GM21515 (cell line): ENCODE results near the gene MGST2.
"Not testable (repeated sequence)": the region's sequence is repeated elsewhere in the genome, so short reads cannot be mapped to it uniquely, and the experiment has no call there.

Experiments
- ATAC-seq: cut with Tn5 transposase; IDR thresholded peaks from one replicate; pipeline ENCODE4 v1.9.1; 2021; ENCODE audit not compliant: unreplicated experiment

MGST2 gene

GRCh38 chr4:139698167-139698925 is 32.7 kb downstream of the MGST2 start:
- not testable (repeated sequence) for ATAC-seq

GRCh38 chr4:139700568-139700967 is 34.9 kb downstream of the MGST2 start:
- ATAC-seq, result no peak

- no peak for ATAC-seq
Measured at GRCh38 chr4:139704915-139705485, 39.4 kb downstream of the MGST2 start.

- ATAC-seq, result no peak
Measured at GRCh38 chr4:139709660-139710059, 44.0 kb downstream of the MGST2 start.

GRCh38 chr4:139710073-139710472 is 44.5 kb downstream of the MGST2 start:
- no peak for ATAC-seq

- ATAC-seq, result no peak
Measured at GRCh38 chr4:139711461-139711860, 45.8 kb downstream of the MGST2 start.

GRCh38 chr4:139712882-139713281 is 47.3 kb downstream of the MGST2 start:
- ATAC-seq, result no peak

GRCh38 chr4:139715746-139716391 is 50.2 kb downstream of the MGST2 start:
- no peak for ATAC-seq

- ATAC-seq, result no peak
Measured at GRCh38 chr4:139718358-139718757, 52.7 kb downstream of the MGST2 start.

- no peak for ATAC-seq
Measured at GRCh38 chr4:139718833-139719232, 53.2 kb downstream of the MGST2 start.

GRCh38 chr4:139719381-139720101 is 53.9 kb downstream of the MGST2 start:
- no peak for ATAC-seq

- ATAC-seq, result no peak
Measured at GRCh38 chr4:139720806-139721205, 55.2 kb downstream of the MGST2 start.

- ATAC-seq, result no peak
Measured at GRCh38 chr4:139721789-139722188, 56.2 kb downstream of the MGST2 start.

GRCh38 chr4:139725236-139725635 is 59.6 kb downstream of the MGST2 start:
- ATAC-seq, result no peak

- ATAC-seq, result no peak
Measured at GRCh38 chr4:139726615-139727014, 61.0 kb downstream of the MGST2 start.

- ATAC-seq, result no peak
Measured at GRCh38 chr4:139728146-139728545, 62.5 kb downstream of the MGST2 start.

GRCh38 chr4:139728840-139729239 is 63.2 kb downstream of the MGST2 start:
- no peak for ATAC-seq

GRCh38 chr4:139732991-139733570 is 67.5 kb downstream of the MGST2 start:
- ATAC-seq, result no peak

- no peak for ATAC-seq
Measured at GRCh38 chr4:139734201-139734874, 68.7 kb downstream of the MGST2 start.

- ATAC-seq, result peak; percentile 49
Measured at GRCh38 chr4:139734875-139735380, 69.3 kb downstream of the MGST2 start.
